Measurements from ENCODE around the gene TIAM2. TPM values are rescaled to one million over a fixed set of nuclear protein-coding genes. Genes with fewer than 3 reads are reported as not detected.
A peak's percentile ranks its signal among the peaks of the same experiment; 100 is the strongest.

The TIAM2 gene
- total RNA-seq, 1 donor from 2014 or later: 2.4 TPM

DNA sequence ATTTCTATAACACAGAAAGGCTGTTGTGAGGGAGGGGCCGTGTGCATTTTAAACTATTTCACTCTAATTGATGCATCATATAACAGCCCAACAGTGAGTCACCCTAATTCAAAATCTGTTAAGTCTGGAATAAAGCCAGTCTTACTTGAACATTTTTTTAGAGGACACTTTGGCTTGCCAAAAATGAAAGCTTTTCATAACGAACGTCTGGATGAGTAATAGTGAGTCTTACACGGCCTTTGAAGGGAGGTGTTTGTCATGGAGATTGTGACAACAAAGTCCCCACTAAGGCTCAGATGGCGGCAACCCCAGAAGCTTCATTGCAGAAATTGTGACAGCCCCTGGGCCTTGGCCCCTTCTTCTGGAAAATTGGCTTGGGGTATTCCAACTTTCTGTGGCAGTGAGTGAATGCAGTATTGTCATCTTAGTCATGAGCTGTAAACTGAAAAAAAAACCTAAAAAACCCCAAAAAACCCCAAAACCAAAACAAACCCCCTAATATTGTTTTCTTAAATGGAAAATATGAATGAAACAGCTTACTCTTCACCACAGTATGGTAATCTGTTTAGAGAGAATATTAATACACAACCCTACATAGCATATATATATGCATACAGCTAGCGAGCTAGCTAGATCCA is 176.1 kb downstream of the TIAM2 start:
- Histone ChIP-seq H3K36me3 (ENCODE audit: control insufficient read depth, insufficient read depth, low read length) (no peaks in the 10 kb centered on the region), H3K27me3 (ENCODE audit: control insufficient read depth, insufficient read depth, low read length) (no peaks in the 10 kb centered on the region), H3K4me3 (ENCODE audit: low read depth, low read length) (no peak overlapping the region)
- DNase-seq (ENCODE audit: low read depth): peak; percentile 96
- no peak for FAIRE-seq
- TF ChIP-seq, protein P1, sequence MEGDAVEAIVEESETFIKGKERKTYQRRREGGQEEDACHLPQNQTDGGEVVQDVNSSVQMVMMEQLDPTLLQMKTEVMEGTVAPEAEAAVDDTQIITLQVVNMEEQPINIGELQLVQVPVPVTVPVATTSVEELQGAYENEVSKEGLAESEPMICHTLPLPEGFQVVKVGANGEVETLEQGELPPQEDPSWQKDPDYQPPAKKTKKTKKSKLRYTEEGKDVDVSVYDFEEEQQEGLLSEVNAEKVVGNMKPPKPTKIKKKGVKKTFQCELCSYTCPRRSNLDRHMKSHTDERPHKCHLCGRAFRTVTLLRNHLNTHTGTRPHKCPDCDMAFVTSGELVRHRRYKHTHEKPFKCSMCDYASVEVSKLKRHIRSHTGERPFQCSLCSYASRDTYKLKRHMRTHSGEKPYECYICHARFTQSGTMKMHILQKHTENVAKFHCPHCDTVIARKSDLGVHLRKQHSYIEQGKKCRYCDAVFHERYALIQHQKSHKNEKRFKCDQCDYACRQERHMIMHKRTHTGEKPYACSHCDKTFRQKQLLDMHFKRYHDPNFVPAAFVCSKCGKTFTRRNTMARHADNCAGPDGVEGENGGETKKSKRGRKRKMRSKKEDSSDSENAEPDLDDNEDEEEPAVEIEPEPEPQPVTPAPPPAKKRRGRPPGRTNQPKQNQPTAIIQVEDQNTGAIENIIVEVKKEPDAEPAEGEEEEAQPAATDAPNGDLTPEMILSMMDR (IDR thresholded peaks at IDR 0.05; ENCODE audit: insufficient read depth, low read length, severe bottlenecking): no peak

- FAIRE-seq: no peak
- DNase-seq (ENCODE audit: low read depth): no peak
Measured at GRCh38 chr6:155171747-155172449, 176.8 kb downstream of the TIAM2 start.

GRCh38 chr6:155173488-155173887 is 178.4 kb downstream of the TIAM2 start:
- Histone ChIP-seq H3K27me3 (ENCODE audit: control insufficient read depth, insufficient read depth, low read length) (no peaks in the 10 kb centered on the region), H3K36me3 (ENCODE audit: control insufficient read depth, insufficient read depth, low read length) (no peaks in the 10 kb centered on the region), H3K4me3 (ENCODE audit: low read depth, low read length) (no peak overlapping the region)
- FAIRE-seq: no peak
- TF ChIP-seq, protein P1 (IDR thresholded peaks at IDR 0.05; ENCODE audit: insufficient read depth, low read length, severe bottlenecking): no peak
- no peak for DNase-seq (ENCODE audit: low read depth)

More at GRCh38 chr6:155171747-155172449, 176.8 kb downstream of the TIAM2 start:
- TF ChIP-seq, protein P1 (IDR thresholded peaks at IDR 0.05; ENCODE audit: insufficient read depth, low read length, severe bottlenecking): no peak
- Histone ChIP-seq H3K27me3 (ENCODE audit: control insufficient read depth, insufficient read depth, low read length) (no peaks in the 10 kb centered on the region), H3K4me3 (ENCODE audit: low read depth, low read length) (no peak overlapping the region), H3K36me3 (ENCODE audit: control insufficient read depth, insufficient read depth, low read length) (no peaks in the 10 kb centered on the region)

- Histone ChIP-seq H3K36me3 (ENCODE audit: control insufficient read depth, insufficient read depth, low read length) (no peaks in the 10 kb centered on the region), H3K4me3 (ENCODE audit: low read depth, low read length) (no peak overlapping the region), H3K27me3 (ENCODE audit: control insufficient read depth, insufficient read depth, low read length) (no peaks in the 10 kb centered on the region)
- DNase-seq (ENCODE audit: low read depth): peak; percentile 81
- no peak for FAIRE-seq
- TF ChIP-seq, protein P1 (IDR thresholded peaks at IDR 0.05; ENCODE audit: insufficient read depth, low read length, severe bottlenecking): peak; percentile 66
Measured at GRCh38 chr6:155174576-155175211, 179.6 kb downstream of the TIAM2 start.

GRCh38 chr6:155177363-155177961 is 182.3 kb downstream of the TIAM2 start:
- Histone ChIP-seq H3K36me3 (ENCODE audit: control insufficient read depth, insufficient read depth, low read length) (no peaks in the 10 kb centered on the region), H3K4me3 (ENCODE audit: low read depth, low read length) (no peak overlapping the region), H3K27me3 (ENCODE audit: control insufficient read depth, insufficient read depth, low read length) (no peaks in the 10 kb centered on the region)
- TF ChIP-seq, protein P1 (IDR thresholded peaks at IDR 0.05; ENCODE audit: insufficient read depth, low read length, severe bottlenecking): peak; percentile 45
- FAIRE-seq: no peak
- peak; percentile 61 for DNase-seq (ENCODE audit: low read depth)
